HEK293T (cell line): ENCODE measurements around the gene CHST6.

Experiments
- BHLHE40 ChIP-seq: fragments of 450-650 bp; IDR thresholded peaks from 2 replicates; pipeline ENCODE4 v1.6.1; 2016; ENCODE audit warnings: mild to moderate bottlenecking, moderate library complexity, borderline replicate concordance
- CTBP1 ChIP-seq: fragments of 450-650 bp; IDR thresholded peaks from 2 replicates; pipeline ENCODE4 v1.6.1; 2016; ENCODE audit warnings: borderline replicate concordance
- ELF4 ChIP-seq: fragments of 450-650 bp; IDR thresholded peaks from 2 replicates; pipeline ENCODE4 v1.6.1; 2017; ENCODE audit warnings: antibody characterized with exemption
- FOXA1 ChIP-seq: fragments of 450-650 bp; IDR thresholded peaks from 2 replicates; pipeline ENCODE4 v1.6.1; 2016; ENCODE audit warnings: mild to moderate bottlenecking
- FOXM1 ChIP-seq: fragments of 450-650 bp; IDR thresholded peaks from 2 replicates; pipeline ENCODE4 v1.6.1; 2017; ENCODE audit warnings: mild to moderate bottlenecking, borderline replicate concordance
- HDGF ChIP-seq: fragments of 450-650 bp; IDR thresholded peaks from 2 replicates; pipeline ENCODE4 v1.6.1; 2017; ENCODE audit warnings: antibody characterized with exemption, borderline replicate concordance
- LEF1 ChIP-seq: fragments of 450-650 bp; IDR thresholded peaks from 2 replicates; pipeline ENCODE4 v1.6.1; 2017; ENCODE audit warnings: mild to moderate bottlenecking, borderline replicate concordance
- NFRKB ChIP-seq: fragments of 450-650 bp; IDR thresholded peaks from 2 replicates; pipeline ENCODE4 v1.6.1; 2016; ENCODE audit warnings: mild to moderate bottlenecking, moderate library complexity
- SP1 ChIP-seq: fragments of 450-650 bp; IDR thresholded peaks from 2 replicates; pipeline ENCODE4 v1.6.1; 2017
- SUZ12 ChIP-seq: fragments of 450-650 bp; IDR thresholded peaks from 2 replicates; pipeline ENCODE4 v1.6.1; 2016; ENCODE audit warnings: mild to moderate bottlenecking
- ZNF384 ChIP-seq: fragments of 450-650 bp; IDR thresholded peaks from 2 replicates; pipeline ENCODE4 v1.6.1; 2016
- TF ChIP-seq, protein P1 (sequence below): fragments of 450-650 bp; IDR thresholded peaks from 2 replicates; pipeline ENCODE4 v1.6.1; 2016

DNA sequence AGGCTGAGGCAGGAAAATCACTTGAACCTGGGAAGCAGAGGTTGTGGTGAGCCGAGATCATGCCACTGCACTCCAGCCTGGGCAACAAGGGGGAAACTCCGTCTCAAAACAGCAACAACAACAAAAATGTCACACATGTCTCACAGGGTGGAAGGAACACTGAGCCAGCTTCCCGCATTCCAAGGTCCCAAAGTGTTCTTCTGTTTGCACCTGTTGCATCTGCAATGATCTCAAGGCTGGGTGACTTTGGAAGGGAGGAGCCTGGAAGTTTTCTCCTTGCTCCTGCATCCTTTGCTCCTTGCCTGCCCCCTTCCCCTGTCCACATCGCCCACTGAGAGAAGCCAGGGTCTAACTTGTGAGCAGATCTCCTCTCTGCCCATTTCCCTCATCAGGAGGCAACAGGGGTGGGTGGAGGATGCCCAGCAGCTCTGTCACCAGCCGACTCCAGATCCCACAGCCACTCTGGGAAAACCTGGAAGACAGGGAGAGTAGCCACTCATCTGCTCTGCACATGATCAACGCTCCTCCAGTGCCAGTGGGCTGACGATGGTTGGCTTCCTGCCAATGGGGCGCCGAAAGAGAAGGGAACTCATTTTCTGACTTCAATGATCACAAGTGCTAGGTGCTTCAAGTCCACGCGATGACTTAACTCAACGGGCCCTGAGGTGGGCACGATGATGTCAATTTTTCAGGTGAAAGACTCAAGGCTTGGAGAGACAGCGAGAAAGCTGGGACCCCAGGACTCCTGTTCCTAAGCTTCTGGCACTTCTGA is 12.6 kb downstream of the CHST6 start:
- TF ChIP-seq ELF4 (no peak), SP1 (no peak), NFRKB (no peak), FOXM1 (no peak), BHLHE40 (no peak), HDGF (no peak), FOXA1 (no peak), ZNF384 (no peak), SUZ12 (no peak), LEF1 (no peak), CTBP1 (no peak)
- TF ChIP-seq, protein P1, sequence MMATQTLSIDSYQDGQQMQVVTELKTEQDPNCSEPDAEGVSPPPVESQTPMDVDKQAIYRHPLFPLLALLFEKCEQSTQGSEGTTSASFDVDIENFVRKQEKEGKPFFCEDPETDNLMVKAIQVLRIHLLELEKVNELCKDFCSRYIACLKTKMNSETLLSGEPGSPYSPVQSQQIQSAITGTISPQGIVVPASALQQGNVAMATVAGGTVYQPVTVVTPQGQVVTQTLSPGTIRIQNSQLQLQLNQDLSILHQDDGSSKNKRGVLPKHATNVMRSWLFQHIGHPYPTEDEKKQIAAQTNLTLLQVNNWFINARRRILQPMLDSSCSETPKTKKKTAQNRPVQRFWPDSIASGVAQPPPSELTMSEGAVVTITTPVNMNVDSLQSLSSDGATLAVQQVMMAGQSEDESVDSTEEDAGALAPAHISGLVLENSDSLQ, result no peak
